ENCODE data around the gene UNKL. TPM values are rescaled to one million over a fixed set of nuclear protein-coding genes. Genes with fewer than 3 reads are reported as not detected.
"Not testable (repeated sequence)": the region's sequence is repeated elsewhere in the genome, so short reads cannot be mapped to it uniquely, and the experiment has no call there.

Gene UNKL
- total RNA-seq, 1 donor from 2014 or later: 45.5 TPM

- ATAC-seq: no peak
- intact Hi-C loops (cut with DNase I): no loop called here
- DNase-seq (ENCODE audit: low spot score): no peak
Observed at GRCh38 chr16:1333149-1333812, 81.2 kb downstream of the UNKL start, which contains the start of gene BAIAP3. BAIAP3 (plus strand) TSS chr16:1333645; CDS start chr16:1338550, 4,905 bp downstream.

- ATAC-seq: no peak
Observed at GRCh38 chr16:1332618-1333148, 81.8 kb downstream of the UNKL start.

DNA sequence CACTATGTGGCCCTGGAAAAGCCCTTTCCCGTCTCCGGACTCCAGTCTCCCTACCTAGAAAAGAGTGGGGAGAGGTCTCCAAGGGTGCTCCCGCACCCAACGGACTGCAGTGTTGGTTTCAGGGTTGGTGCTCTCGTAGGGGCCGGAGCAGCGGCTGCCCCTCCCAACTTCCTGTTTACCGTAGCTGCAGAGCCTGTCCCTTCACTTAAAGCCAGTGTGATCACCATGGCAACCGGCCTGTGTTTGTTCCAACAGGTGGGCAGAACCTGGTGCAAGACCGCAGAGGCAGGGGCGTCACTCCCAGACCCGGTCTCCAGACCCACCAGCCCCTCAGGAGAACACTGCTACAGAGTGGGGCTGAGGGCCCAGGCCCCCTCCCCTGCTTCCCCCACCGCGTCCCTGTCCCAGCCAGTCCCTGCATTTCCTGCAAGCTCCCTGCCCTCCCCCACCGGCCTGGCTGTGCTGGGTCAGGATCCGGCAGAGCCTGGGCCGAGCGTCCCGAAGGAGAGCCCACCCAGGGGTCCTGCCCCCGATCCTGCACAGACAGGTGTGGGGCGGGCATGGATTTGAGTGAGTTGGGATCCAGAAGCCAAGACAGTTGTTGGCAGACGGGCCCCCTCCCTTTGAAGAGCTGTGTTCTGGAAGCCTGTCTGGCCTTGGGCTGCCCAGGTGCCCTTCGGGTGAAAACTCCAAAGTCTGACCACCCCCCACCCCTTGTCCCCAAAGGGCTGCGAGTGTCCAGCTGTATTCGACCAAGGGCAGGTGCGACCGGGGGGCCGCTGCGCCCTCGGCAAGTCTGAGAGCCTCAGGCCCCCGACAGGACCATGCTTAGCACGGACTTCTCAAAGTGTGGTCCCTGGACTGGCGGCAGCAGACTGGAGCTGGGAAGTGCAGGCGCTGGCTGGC is 82.5 kb downstream of the UNKL start:
- ATAC-seq: peak; percentile 16
- no peak for DNase-seq (ENCODE audit: low spot score)
- intact Hi-C loops (cut with DNase I): no loop called here

More at GRCh38 chr16:1332618-1333148, 81.8 kb downstream of the UNKL start:
- no peak for DNase-seq (ENCODE audit: low spot score)
- intact Hi-C loops (cut with DNase I): no loop called here

GRCh38 chr16:1330931-1331711 is 83.4 kb downstream of the UNKL start:
- DNase-seq (ENCODE audit: low spot score) (no peak), ATAC-seq (no peak)
- intact Hi-C loops (cut with DNase I): no loop called here

DNA sequence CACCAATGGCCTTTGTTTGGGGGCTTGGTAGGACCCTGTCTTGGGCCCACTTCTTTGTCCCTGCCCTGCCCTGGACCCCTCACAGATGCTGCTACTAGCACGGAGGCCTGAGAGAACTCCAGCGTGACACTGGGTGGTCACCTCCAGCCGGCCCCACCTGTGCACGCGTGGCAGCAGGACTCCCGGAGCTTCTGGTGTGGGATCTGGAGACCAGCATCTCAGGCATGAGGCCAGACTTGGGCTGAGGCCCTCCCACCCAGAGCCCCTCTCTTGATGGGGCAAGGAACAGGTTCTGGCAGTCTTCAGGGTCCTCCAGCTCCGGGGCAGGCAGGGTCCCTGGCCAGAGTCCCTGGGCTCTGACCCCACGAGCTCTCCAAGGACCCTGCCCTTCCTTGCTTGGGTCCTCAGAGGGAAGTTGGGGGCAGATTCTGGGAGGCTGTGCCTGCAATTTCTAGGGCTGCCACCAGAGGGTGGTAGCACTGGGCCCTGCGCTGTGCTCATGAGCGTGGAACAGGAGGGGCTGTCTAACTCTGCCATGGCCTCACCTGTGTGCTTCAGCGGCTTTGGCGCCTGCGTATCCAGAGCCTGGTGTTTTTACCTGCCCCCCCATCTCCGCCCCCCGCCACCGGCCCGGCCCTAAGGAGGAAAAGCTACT is 84.1 kb downstream of the UNKL start:
- intact Hi-C loops (cut with DNase I): no loop called here
- DNase-seq (ENCODE audit: low spot score) (no peak), ATAC-seq (no peak)

- DNase-seq (ENCODE audit: low spot score); ATAC-seq; intact Hi-C loops (cut with DNase I): not testable (repeated sequence)
Observed at GRCh38 chr16:1328961-1329360, 85.5 kb downstream of the UNKL start.

DNA sequence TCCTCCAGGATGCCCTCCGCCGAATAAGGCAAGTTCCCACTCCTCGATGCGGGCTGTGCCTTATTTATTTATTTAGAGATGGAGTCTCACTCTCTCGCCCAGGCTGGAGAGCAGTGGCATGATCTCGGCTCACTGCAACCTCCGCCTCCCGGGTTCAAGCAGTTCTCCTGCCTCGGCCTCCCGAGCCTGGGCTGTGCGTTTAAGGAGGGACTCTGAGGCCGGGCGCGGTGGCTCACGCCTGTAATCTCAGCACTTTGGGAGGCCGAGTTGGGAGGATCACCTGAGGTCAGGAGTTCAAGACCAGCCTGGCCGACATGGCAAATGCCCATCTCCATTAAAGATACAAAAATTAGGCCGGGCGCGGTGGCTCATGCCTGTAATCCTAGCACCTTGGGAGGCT is 86.4 kb downstream of the UNKL start:
- intact Hi-C loops (cut with DNase I); ATAC-seq; DNase-seq (ENCODE audit: low spot score): not testable (repeated sequence)

DNA sequence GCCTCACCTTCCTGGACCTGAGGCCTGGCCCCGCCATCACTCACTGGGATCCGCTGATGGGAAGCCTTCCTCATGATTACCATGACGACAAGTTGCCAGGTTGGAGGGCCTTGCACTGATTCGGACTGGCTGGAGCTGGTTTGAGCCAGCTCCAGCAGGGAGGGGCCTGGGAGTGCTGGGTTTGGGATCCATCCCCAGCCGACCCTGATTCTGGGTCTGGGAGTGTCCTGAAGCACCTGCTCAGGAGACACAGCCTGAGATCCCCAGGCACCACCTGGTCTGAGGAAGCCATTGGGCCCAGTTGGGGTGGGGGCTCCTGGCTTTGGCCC is 86.9 kb downstream of the UNKL start:
- ATAC-seq (no peak), DNase-seq (ENCODE audit: low spot score) (no peak)
- intact Hi-C loops (cut with DNase I): no loop called here

DNA sequence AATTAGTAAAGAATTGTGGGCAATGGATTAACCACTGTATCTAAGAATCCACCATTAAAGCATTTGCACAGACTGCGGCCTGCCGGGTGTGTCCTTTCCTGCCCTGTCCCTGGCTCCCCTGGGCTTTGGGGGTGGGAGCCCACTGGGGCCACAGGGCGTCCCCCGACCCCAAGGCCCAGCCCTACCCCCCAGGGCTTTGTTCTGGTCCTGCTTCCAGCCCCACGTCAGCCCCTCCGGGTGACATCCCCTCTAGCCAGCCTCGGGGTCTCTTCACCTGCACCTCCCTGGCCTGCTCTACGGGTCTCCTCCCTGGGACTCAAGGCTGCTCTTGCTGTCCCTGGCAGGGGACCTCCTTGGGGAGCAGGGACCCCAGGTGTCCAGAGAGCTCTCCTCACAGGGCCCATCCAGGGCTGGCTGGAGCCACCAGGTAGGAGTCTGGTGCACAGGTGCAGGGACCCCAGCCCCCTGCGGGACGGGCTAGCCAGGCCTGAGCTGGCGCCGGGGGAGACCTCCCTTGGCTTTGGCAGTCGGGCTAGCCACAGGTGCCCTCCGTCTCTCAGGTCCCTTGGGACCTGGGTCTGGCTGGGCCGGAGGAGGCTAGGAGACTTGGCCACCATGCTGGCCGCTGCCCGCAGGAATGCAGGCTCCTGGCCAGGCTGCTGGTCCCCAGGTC is 87.4 kb downstream of the UNKL start:
- ATAC-seq (no peak), DNase-seq (ENCODE audit: low spot score) (no peak)
- intact Hi-C loops (cut with DNase I): no loop called here

- intact Hi-C loops (cut with DNase I): no loop called here
- DNase-seq (ENCODE audit: low spot score) (no peak), ATAC-seq (no peak)
Observed at GRCh38 chr16:1326391-1326790, 88.1 kb downstream of the UNKL start.

GRCh38 chr16:1325673-1326371 is 88.7 kb downstream of the UNKL start:
- peak; percentile 6 for ATAC-seq
- intact Hi-C loops (cut with DNase I): no loop called here
- no peak for DNase-seq (ENCODE audit: low spot score)

GRCh38 chr16:1325261-1325660 is 89.2 kb downstream of the UNKL start:
- DNase-seq (ENCODE audit: low spot score) (no peak), ATAC-seq (no peak)
- intact Hi-C loops (cut with DNase I): no loop called here

DNA sequence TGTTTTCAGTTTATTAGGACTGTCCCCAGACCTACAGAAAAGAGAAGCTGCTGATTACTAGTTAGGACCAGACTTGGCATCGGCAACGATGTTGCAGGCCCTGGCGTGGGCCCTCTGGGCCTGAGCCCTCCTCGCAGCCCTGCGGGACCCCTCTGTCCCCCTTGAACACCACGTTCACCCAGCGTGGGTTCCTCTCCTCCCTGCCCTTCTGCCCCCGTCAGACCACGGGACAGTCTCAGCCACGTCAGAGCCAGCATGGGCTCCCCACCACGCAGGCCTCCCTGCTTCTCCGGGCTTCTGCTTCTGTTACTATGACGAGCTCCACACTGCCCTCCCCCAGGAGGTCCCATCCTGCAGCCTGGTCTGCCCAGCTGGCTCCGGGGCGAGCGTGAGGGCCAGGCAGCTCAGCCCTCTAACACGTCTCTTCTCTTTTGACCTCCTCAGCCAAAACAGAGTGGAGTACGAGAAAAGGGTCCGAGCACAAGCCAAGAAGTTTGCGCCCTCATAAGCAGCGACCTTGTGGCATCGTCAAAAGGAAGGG is 90.1 kb downstream of the UNKL start:
- ATAC-seq (no peak), DNase-seq (ENCODE audit: low spot score) (no peak)
- intact Hi-C loops (cut with DNase I): no loop called here

DNA sequence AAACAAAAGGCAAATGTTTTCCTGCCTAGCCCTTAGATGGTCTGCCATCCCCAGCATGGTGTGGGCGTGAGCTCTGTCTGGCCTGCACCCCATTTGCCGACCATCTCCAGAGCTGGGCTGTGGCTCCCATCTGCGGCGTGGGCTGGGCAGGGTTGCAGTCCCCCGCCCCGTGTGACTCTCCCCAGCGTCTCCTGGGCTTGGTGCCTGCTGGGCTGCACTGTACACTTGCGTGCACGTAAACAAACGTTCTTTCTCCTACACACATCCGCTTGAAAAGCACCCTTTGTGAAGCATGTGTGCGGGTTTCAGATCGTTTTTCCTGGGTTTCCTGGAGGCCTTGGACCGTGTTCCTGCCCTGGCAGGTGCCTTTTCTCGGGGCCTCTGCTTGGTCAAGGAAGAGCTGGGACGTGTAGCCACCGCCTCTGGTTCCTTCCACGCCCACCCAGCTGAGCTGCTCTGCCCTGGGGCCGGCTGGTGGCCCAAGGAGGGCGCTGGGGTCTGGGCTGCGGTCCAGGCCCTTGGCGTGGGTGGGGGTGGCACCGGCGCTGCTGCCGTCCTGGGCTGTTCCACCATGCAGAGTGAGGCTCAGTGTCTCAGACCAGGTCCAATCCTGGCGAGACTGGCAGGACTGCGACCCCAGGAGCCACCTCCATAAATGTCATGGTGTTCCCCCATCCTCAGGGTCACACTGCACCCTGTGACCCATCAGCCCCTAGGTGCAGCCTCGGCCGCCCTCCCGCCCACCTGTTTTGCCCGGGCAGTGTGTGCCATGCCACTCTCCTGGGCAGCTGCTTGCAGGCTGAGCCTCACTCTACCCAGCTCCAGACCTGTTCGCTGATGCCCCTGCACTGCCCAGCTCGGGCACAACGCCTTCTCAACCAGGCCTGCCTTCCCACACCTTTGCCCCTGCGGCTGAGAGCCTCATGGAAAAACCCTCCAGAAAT is 90.9 kb downstream of the UNKL start:
- DNase-seq (ENCODE audit: low spot score) (no peak), ATAC-seq (no peak)
- intact Hi-C loops (cut with DNase I): no loop called here

DNA sequence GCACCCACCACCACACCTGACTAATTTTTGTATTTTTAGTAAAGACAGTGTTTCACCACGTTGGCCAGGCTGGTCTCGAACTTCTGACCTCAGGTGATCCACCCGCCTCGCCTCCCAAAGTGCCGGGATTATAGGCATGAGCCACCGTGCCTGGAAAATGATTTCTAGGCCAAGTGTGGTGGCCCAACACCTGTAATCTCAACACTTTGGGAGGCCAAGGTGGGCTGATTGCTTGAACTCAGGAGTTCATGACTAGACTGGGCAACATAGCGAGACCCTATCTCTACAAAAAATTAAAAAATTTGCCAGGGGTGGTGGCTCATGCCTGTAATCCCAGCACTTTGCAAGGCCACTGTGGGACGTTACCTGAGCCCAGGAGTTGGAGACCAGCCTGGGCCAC is 92.1 kb downstream of the UNKL start:
- intact Hi-C loops (cut with DNase I): no loop called here
- DNase-seq (ENCODE audit: low spot score): no peak
- ATAC-seq: no peak

DNA sequence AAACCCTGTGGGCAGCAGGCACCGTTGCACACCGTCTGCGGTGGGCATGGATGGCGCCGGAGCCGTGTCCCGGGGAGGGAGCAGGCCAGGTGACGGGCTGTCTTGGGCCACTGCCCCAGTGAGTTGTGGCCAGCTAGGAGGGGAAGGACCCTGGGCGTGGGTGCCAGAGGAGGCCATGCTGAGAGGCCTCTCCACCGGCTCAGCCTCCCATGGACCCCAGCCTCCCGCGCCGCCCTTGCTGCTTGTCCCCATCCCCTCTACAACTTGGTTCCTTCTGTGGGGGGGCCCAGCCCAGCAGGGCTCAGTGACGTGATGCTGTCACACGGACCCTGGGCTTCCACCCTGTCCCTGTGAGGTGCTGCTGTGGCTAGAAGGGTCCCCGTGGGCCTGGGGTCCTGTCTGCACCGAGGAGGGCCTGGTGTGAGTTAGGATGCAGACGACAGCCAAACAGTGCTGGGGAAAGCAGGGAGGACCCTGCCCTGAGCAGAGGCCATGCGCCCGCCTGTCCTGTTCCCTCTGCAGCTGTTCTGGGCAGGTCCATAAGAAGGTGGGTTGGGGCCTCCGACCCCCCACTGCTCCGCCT is 93.8 kb downstream of the UNKL start:
- intact Hi-C loops (cut with DNase I): no loop called here
- ATAC-seq: no peak
- DNase-seq (ENCODE audit: low spot score): no peak
